GOT3 (cell line): ENCODE data around the gene EPS15.
A peak's percentile ranks its signal among the peaks of the same experiment; 100 is the strongest.
"Not testable (repeated sequence)": the region's sequence is repeated elsewhere in the genome, so short reads cannot be mapped to it uniquely, and the experiment has no call there.

Experiments
- DNase-seq: peaks from one replicate; lab custom pipeline; 2025; ENCODE audit warnings: mixed read lengths; lab: John Stamatoyannopoulos, UW

The EPS15 gene

DNA sequence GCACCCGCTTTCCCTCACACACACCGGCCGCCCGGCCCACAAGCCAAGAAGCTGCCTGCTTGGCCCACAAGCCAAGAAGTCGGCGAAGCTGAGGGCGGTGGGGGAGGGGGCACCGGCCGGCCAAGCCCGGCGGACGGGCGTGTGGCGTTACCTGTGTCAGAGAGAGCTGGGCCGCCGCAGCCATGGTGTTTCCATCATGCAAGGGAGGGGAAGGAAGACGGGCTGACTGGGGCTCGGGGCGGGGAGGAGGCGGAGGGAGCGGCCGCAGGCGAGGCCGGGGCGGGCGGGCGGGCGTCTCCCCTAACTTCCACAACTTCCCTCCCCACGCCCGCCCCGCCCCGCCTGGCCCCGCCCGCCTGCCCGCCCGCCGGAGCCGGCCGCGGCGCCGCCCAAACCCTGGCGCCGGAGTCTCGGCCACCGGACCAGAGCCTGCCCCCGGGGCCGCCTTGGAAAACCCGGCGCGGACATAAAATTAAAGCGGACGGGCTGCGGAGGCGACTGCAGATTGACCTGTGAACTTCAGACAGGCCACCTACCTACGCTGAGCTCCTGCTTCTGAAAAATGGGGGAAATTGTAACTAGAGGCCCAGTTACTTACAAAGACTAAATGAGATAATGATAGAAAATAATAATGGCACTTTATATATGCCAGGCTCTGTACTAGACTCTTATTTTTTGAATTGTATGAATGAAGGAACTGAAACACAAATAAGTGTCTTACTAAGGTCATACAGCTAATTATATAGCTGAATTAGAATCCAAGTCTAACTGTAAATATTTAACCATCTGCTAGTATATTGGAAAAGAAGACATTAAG is at the start of gene EPS15:
EPS15 (minus strand) TSS at position 219 of the 817 bp plus-strand sequence; CDS start at position 184, 35 bp downstream.
- DNase-seq = peak; percentile 57

DNA sequence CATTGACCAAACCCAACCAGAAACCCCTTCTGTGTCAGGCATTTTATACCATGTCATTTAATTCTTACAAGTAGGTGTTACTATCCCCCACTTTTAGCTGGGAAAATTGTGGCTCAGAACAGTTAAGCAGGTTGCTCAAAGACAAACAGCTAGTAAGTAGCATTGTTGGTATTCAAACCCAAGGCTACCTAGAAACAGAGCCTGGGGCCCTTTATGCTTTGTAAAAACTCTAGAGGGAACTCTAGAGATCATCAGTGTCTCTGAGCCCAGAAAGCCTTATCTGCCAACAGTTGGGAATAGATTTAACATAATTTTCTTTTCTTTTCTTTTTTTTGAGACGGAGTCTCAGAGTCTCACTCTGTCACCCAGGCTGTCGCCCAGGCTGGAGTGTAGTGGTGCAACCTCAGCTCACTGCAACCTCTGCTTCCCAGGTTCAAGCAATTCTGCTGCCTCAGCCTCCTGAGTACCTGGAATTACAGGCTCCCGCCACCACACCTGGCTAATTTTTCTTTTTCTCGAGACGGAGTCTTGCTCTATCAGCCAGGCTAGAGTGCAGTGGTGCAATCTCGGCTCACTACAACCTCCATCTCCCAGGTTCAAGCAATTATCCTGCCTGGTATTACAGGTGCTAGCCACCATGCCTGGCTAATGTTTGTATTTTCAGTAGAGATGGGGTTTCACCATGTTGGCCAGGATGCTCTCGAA is 49.3 kb upstream of the EPS15 start:
- DNase-seq = no peak

DNA sequence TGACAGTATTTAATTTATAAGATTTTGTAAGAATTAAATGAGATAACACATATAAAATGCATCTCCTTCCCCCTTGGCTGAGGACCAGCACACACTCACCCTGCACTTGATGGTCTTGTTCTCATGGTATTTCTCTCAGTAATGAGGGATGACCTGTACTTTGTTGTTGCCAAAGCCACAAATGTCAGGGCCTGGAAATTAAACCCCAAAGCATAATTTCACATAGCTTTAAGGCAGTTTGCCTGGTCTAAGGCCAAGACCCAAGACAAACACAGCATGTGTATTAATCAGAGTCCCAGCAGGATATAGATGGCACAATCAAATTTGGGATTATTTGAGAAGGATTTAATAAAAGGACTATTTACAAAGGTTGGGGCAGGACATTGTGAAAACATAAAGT is 48.6 kb upstream of the EPS15 start:
- no peak for DNase-seq

DNA sequence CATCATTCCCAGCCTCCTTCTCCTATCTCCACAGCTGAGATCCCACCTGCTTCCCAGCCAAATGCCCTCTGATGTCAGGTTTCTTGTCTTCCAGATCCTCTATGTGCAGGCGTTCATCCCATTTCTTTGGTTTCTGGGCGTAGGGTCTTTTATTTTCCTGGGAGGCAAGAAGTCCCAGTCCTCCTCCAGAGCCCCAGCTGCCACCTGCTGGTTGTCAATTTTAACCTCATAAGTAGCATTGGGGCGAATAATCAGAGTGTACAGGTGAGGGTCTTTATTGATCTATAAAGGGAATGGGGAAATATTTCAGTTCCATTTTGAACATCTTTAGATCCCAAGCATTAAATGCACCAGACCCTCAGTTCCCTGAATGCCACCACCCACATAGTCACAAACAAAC is 47.2 kb upstream of the EPS15 start:
- no peak for DNase-seq

DNA sequence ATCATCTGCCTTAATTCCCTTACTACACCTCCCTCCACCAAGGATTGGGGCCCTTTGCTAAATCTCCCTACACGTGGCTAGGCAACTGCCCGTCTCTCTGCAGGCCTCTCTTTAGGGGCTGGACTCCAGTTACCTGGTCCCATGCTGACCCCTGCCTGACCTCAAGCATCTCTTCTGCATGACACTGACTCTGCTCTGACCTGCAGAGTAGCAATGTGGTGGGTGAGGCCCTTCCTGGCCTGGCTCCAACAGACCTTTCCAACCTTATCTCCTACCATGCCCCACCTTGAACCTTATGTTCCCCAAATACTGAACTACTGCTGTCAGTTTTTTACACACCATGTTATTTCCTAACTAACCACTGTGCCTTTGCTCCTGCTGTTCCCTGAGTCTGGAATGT is 45.9 kb upstream of the EPS15 start:
- no peak for DNase-seq

DNA sequence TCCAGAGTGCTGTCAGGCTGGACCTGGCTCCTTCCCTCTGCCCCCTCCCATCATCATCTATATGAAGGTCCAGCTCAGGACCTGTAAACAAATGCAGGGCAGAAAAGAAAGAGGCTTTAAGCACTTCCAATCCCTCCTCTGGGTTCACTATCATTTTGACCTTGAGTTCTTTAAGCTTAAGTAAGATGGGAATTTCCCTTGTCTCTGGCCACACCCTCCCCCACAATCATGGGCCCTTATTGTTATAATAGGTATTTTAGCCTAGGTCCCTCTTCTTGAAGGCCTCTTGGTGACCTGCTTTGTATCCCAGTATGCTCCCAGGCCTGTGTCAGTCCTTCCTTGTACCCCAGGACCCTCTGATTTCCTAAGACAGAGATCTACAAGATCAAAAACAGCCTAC is 45.1 kb upstream of the EPS15 start:
- DNase-seq = no peak

DNA sequence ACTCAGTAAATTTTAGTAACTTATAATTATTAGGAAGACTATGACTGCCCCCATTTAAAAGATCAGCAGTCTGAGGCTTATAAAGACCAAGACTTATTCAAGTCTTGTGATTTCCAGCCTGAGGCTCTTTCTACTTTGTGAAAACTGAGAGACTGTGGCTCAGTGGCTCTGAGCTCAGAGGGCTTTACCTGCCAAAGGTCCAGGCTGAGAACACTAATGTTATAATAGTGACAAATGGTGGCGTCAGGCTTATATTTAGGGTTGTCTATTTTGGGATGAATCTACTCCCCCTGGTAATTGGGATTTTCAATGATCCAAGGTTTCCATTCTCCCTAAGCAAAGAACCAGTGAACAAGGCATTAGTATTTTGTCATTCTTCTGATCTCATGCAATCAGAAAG is 42.6 kb upstream of the EPS15 start:
- DNase-seq = no peak

DNA sequence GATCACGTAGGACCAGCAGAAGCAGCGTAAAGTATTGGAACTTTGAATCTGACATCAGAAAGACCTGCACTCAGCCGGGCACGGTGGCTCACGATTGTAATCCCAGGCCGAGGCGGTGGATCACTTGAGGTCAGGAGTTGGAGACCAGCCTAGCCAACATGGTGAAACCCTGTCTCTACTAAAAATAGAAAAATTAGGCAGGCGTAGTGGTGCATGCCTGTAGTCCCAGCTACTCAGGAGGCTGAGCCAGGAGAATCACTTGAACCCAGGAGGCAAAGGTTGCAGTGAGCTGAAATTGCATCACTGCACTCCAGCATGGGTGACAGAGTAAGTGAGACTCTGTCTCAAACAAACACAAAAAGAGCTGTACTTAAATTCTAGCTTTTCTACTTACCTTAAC is 41.8 kb upstream of the EPS15 start:
- not testable (repeated sequence) for DNase-seq

DNA sequence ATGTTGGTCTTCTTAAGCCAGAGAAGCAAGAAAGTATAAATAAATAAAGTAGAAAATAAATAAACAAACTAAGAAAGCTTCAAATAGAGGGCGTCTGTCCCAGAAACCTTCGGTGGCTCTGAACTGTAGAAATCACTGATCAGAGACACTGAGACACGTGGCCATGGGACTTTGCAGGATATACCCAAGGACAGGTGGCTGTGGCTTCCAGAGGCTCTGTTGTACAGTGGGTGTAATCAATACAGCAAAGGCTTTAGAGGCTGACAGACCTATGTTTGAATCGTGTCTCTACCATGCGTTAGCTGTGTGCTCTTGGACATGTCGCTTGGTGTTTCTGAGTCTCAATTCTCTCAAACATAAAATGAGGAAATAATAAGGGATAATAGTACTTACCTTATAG is 41.0 kb upstream of the EPS15 start:
- DNase-seq = no peak

DNA sequence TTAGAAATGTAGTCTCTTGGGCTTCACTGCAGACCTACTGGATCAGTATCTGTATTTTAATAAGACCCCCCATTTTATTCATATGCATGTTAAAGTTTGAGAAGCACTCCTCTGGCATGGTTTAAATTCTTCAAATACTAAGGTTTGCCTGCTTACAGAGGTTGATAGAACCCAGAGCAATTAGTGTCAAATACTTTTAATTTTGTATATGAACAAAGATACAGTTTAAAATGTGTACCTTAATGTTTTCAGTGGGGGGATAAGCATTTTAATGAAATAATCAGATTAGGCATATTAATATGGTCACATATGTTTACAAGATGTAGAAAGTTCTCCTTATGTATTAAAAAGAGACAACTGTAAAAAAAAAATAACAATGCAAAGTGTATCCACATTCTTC is 40.4 kb upstream of the EPS15 start:
- no peak for DNase-seq

DNA sequence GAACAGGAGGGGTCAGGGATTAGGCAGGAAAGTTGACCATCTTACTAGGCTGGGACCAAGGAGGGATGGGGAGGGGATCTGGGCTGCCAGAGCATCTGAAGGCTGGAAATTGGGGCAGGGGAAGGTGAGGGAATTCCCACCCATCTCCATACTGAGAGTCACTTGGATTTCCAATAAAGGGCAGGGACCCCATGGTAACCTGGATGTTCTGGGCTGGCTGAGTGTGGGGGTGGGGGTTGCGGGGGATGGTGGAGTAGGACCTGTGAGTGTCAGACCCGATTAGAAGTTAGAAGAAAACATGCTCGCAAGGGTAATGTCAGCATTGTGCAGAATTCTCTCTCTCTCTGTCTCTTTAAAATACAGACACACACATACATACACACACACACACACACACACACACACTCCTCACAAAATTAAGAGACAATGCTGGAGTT is 40.0 kb upstream of the EPS15 start:
- no peak for DNase-seq

DNA sequence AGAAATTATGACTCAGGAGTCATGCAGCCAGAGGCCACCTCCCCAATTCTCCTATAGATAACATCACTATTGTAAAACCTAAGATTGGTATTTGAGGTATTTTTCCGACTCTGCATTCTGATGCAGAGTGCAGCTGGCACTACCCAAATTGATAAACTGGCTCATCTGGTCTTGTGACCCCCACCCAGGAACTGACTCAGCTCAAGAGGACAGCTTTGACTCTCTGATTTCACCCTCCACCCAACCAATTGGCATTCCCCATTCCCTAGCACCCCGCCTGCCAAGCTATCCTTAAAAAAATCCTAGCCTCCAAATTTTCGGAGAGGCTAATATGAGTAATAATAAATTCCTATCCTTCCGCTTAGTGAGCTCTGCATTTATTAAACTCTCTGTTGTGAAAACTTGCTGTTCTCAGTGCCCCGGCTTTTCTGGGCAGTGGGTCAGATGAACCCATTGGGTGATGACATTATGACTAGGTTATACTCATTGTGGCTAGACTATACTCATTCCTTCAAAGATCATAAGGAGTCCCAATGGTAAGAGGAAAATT is 39.4 kb upstream of the EPS15 start:
- no peak for DNase-seq

DNA sequence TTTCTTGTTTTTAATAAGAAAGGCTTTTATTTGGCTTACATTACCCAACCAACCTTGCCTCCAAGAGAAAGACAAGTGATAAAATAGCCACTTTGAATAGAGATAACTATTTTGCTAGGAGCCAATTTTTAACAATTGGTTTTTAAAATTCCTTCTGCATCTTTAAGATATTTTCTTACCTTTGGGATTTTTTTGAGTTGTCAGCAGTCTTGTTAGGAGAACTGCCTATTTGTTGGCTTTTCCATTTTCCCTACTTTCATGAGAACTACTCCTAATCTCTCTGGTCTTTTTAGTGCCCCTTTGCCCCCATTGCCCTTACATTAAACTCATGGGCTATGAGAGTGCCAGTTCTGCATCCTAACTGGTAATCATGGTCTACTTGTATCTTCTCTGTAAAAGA is 38.1 kb upstream of the EPS15 start:
- no peak for DNase-seq

DNA sequence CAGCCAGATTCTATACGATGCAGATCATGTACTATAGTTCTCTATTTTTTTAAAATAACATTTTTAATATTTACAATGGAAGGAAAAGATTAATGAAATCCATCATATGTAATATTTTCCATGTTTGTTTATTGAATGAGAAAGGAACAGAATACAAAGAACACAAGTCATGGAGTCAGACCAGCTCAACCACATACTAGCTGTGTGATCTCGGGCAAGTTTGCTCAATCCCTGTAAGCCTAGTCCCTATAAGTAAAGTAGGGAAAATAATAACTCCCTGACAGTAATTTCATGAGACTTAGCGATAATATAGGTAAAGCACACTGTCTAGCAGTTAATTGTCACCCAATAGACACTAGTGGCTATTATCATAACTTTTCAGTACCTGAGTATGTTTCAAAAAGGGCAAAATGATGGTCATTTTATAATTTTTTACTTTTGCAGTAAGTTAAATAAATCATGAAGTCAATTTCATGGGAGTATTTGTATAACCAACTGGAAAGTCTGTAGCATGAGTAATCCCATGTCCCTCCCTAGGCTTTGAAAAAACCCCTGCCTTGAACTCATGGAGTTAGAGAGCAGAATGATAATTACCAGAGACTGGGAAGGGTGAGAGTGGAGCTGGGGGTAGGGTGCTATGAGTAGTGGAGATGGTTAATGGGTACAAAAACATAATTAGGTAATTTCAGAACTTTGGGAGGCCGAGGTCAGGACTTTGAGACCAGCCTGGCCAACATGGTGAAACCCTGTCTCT is 37.0 kb upstream of the EPS15 start:
- DNase-seq = no peak

DNA sequence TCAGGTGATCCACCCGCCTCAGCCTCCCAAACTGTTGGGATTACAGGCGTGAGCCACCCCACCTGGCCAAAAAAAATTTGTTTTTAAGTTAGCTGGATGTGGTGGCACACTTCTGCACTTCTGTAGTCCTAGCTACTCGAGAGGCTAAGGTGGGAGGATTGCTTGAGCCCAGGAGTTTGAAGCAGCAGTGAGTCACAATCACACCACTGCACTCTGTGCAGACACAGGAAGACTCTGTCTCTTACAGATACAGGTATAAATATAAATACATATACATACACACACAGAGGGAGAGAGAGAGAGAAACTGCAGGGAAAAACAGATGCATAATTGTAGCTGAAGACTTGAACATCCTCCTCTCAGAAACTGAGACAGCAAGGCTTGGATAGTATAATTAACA is 34.8 kb upstream of the EPS15 start:
- DNase-seq = no peak

DNA sequence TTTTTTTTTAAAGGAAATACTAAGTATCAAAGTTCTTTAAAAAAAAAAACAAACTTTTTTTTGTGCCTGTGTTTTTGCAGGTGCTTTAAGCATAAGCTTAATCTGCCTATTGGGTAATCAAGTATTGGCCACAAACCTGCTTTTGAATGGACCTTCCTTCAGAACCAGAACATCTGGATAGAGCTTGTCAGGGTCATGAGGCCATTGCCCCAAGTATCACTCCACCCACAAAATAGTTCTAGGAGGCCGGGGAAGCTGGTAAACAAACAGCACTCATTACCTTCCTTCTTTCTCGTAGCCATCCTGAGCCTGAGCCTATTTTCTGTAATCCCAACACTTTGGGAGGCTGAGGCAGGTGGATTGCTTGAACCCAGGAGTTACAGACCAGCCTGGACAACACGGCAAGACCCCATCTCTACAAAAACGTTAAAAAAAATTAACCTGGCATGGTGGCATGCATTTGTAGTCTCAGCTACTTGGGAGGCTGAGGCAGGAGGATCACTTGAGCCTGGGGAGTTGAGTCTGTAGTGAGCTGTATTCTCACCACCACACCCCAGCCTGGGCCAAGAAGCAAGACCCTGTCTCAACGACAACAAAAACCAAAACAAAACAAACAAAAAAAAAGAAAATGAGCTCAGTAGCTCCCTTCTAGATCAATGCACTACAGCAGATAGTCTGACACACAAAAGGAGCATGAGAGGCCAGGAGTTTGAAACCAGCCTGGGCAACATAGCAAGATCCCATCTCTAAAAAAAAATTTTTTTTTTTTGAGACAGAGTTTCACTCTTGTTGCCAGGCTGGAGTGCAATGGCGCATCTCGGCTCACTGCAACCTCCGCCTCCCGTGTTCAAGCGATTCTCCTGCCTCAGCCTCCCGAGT is 34.1 kb upstream of the EPS15 start:
- no peak for DNase-seq

DNA sequence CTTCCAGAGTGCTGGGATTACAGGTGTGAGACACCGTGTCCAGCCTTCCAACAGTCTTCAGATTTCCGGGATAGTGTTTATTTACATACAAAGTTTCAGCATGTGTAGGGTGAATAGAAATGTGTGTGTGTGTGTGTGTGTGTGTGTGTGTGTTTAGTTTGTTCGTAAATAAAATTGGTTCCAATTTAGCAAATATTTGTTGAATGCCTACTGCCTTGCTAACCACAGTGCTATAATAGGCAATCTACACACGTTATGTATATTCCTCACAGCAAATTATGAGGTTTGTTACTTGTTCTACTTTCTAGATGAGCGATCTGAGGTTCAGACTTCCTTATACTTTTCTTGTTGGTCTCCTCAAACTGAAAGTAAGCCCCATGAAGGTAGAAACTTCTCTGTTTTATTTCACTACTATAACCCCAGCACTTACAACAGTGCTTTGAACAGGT is 32.8 kb upstream of the EPS15 start:
- no peak for DNase-seq

DNA sequence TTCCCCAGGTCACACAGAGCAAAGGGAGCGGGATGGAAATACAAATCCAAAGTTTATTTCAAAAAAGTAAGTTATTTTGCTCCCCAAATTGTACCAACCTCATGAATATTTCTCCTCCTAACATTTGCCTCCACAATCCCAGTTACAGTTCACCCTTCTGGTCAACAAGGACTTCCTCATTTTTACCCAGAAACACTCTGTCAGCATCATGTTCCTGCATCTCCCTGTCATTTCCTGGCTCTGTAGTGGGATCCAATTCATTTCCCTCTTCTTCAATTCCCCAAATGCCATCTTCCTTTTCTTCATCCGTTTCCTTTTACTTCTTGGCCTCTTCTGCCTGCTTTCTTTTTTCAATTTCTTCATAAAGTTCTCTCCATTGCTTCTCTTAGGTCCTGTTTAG is 32.0 kb upstream of the EPS15 start:
- DNase-seq = no peak

DNA sequence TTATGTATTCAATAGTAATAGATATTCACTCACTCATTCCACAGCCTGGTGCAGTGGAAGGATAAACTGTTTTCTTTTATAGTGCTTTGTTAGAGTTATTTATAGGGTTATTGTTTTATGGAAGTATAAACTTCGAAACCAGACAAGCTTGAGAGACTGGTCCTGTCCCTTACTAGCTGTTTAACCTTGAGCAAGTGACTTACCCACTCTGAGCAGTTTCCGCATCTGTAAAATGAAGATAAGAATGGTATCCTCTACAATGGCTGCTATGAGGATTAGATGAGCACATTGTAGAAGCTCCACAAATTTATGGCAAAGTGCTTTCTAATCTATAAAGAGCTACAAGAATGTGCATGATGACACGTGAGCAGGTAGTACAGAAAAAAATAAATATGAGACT is 30.8 kb upstream of the EPS15 start:
- no peak for DNase-seq

DNA sequence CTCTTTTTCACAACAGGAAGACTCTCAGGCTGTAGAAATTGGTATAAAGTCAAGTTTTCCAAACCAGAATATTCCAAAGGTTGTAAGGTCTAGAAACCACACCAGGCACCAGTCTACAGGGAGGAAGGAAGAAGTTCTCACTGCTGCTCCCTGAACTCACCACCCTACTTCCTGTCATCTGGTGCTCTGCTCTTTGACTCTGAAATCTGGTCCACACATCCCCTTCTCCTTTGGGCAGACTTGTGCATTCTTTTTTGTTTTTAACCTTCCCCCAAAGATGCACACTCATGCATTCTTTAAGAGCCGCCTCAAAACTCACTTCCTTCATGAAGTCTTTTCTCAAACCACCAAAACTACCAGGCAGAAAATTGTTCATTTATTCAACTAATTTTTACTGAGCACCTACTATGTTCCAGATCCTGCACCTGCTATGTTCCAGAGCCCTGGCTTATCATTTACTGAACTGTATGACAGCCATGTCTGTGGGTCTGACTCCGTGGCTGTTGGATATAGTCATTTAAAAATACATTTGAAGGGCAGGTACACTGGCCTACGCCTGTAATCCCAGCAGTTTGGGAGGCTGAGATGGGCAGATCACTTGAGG is 30.1 kb upstream of the EPS15 start:
- no peak for DNase-seq

DNA sequence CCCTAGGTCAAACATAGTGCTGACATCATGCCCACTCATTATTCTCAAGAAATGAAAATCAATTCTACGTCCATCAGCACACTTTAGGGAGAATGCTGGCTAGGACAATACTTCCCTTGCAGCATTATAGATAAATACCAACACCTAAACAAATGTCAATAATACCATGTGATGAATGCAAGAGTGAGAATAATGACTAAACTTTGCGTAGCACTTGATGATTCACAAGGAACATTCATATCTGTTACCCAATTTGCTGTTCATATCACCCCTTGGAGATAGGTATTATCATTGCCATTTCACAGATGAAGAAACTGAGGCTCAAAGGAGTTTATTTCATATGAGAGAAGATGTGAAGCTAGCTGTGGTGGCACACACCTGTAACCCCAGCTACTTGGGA is 24.8 kb upstream of the EPS15 start:
- DNase-seq = no peak
